Ovary (tissue), 9 donors: Measurements from ENCODE around the gene GRXCR1. TPM values are rescaled to one million over a fixed set of nuclear protein-coding genes. Genes with fewer than 3 reads are reported as not detected.

Source experiments
- DNase-seq, 5 donors: peaks; one replicate each; pipeline ENCODE4 v3.0.0-alpha.2; 2019 to 2020
- H3K27ac ChIP-seq, 2 donors: fragments of 200-600 bp; one replicate each; pipeline versions ENCODE4 v1.5.1 to v1.8.0; 2019 to 2022
- H3K27me3 ChIP-seq: fragments of 200-600 bp; one replicate; pipeline ENCODE4 v1.8.0; 2022
- H3K36me3 ChIP-seq: fragments of 200-600 bp; sonication (generic); one replicate; pipeline ENCODE4 v1.5.1; 2019
- H3K4me1 ChIP-seq: one replicate; pipeline ENCODE4 v1.8.1; 2013; ENCODE audit warnings: mild to moderate bottlenecking, moderate library complexity; ENCODE audit not compliant: insufficient read depth
- H3K4me3 ChIP-seq: fragments of 200-600 bp; sonication (generic); one replicate; pipeline ENCODE4 v1.5.1; 2017
- H3K9me3 ChIP-seq, 2 donors: fragments of 200-600 bp in 1 of 2; sonication (generic) in 1 of 2; one replicate each; pipeline versions ENCODE4 v1.5.1 to v1.8.1; 2013 to 2019; ENCODE audit warnings: mild to moderate bottlenecking in 1 of 2, moderate library complexity in 1 of 2
- EP300 ChIP-seq: sonication (generic); formaldehyde crosslinking; IDR thresholded peaks from one replicate; pipeline ENCODE4 v1.6.1; 2017; ENCODE audit warnings: antibody characterized with exemption
- POLR2A ChIP-seq: fragments of 450-650 bp; IDR thresholded peaks from one replicate; pipeline ENCODE4 v1.6.1; 2017; ENCODE audit warnings: antibody characterized with exemption, mild to moderate bottlenecking, moderate library complexity
- WGBS, 3 donors: extraction: QIAGEN DNeasy Blood & Tissue Kit in 1 of 3; methylation state at CpG; one replicate each; pipeline versions ENCODE4 v1.1.5 to v1.1.7; 2013 to 2017; 5-methylcytosine and 5-hydroxymethylcytosine counted together
- intact Hi-C, 4 donors: fragments of 100-400 bp; cut with DNase I; formaldehyde crosslinking; loops; one replicate each; pipeline versions ENCODE4 v1.11.0 to v1.15.1; 2022 to 2023
- polyA plus RNA-seq, 2 donors: library from polyadenylated mRNA; stranded (reverse); fragments of 200-250 nt in 1 of 2; fragments of 350-450 nt in 1 of 2; fragmentation: Illumina TruSeq in 1 of 2; extraction: RNeasy Lipid Tissue Mini Kit (QIAGEN cat#74804) in 1 of 2; gene quantifications; one replicate each; pipeline ENCODE4 v1.2.3, GENCODE V29; 2013 to 2014
- total RNA-seq, 7 donors: library from RNA; depleted of rRNA in 2 of 7; stranded (reverse); fragments of >200 nt in 2 of 7; fragmentation: NEBNext Ultra II Directional in 3 of 7; extraction: Animal tissue kit (Norgen Biotek cat#: 25700) in 3 of 7; gene quantifications; one replicate each; pipeline versions ENCODE4 v1.1.0 to v1.2.4, GENCODE V29; 2016 to 2023
- TF ChIP-seq, protein P1 (sequence below), 3 donors: fragments of 450-650 bp in 2 of 3; fragments of 200-600 bp in 1 of 3; IDR thresholded peaks; one replicate each; pipeline versions ENCODE4 v1.5.1 to v1.8.0; 2016 to 2022; ENCODE audit warnings: antibody characterized with exemption in 3 of 3, mild to moderate bottlenecking in 1 of 3
- donor health status: DM: no; HTN: no; CAD: no; lungs with moderate emphysema.
- donor health status: DM: no; HTN: no; CAD: no.
- donor health status: Bipolar disorder and iron deficiency.
- donor health status: DM: yes; HTN: yes; CAD: no.
- donor health status: DM: no; HTN: no; CAD: no.
- donor health status: DM: yes; HTN: yes; CAD: no.

The GRXCR1 gene
- total and polyA plus RNA-seq, 9 donors, result not detected

GRCh38 chr4:42942216-42942615, 49.7 kb downstream of the GRXCR1 start:
- no peak overlapping the region for H3K27ac ChIP-seq
- no peak for DNase-seq
- WGBS, 3 donors, result 15 to 23% (median 16%) methylated on average over 1 of the region's 1 CpG

GRCh38 chr4:42945874-42946273, 53.4 kb downstream of the GRXCR1 start:
- H3K9me3 ChIP-seq, result no peaks in the 10 kb centered on the region
- H3K27me3 ChIP-seq, result no peaks in the 10 kb centered on the region

More at GRCh38 chr4:42942216-42942615, 49.7 kb downstream of the GRXCR1 start:
- Histone ChIP-seq H3K36me3 (no peaks in the 10 kb centered on the region), H3K27me3 (no peaks in the 10 kb centered on the region), H3K4me3 (no peak overlapping the region), H3K4me1 (no peaks in the 10 kb centered on the region), H3K9me3 (no peaks in the 10 kb centered on the region)
- intact Hi-C loops, result no loop called here
- TF ChIP-seq, protein P1, sequence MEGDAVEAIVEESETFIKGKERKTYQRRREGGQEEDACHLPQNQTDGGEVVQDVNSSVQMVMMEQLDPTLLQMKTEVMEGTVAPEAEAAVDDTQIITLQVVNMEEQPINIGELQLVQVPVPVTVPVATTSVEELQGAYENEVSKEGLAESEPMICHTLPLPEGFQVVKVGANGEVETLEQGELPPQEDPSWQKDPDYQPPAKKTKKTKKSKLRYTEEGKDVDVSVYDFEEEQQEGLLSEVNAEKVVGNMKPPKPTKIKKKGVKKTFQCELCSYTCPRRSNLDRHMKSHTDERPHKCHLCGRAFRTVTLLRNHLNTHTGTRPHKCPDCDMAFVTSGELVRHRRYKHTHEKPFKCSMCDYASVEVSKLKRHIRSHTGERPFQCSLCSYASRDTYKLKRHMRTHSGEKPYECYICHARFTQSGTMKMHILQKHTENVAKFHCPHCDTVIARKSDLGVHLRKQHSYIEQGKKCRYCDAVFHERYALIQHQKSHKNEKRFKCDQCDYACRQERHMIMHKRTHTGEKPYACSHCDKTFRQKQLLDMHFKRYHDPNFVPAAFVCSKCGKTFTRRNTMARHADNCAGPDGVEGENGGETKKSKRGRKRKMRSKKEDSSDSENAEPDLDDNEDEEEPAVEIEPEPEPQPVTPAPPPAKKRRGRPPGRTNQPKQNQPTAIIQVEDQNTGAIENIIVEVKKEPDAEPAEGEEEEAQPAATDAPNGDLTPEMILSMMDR (IDR thresholded peaks at IDR 0.05), result no peak
- TF ChIP-seq POLR2A, result no peak
- TF ChIP-seq EP300, result no peak

GRCh38 chr4:42953321-42953720, 60.8 kb downstream of the GRXCR1 start:
- WGBS, 3 donors, result 44 to 65% (median 45%) methylated on average over 1 of the region's 1 CpG
- DNase-seq, result no peak
- Histone ChIP-seq H3K27ac (no peak overlapping the region), H3K27me3 (no peaks in the 10 kb centered on the region), H3K4me1 (no peaks in the 10 kb centered on the region), H3K36me3 (no peaks in the 10 kb centered on the region), H3K4me3 (no peak overlapping the region), H3K9me3 (no peaks in the 10 kb centered on the region)
- intact Hi-C loops, result no loop called here
- TF ChIP-seq POLR2A, result no peak
- no peak for TF ChIP-seq EP300
- TF ChIP-seq, protein P1 (IDR thresholded peaks at IDR 0.05), result no peak

More at GRCh38 chr4:42945874-42946273, 53.4 kb downstream of the GRXCR1 start:
- Histone ChIP-seq H3K4me3 (no peak overlapping the region), H3K27ac (no peak overlapping the region), H3K36me3 (no peaks in the 10 kb centered on the region), H3K4me1 (no peaks in the 10 kb centered on the region)
- intact Hi-C loops, result no loop called here
- WGBS, 3 donors, result 54 to 56% (median 55%) methylated on average over 2 of the region's 2 CpGs
- DNase-seq, result no peak
- TF ChIP-seq EP300 (no peak), POLR2A (no peak)
- TF ChIP-seq, protein P1 (IDR thresholded peaks at IDR 0.05), result no peak

- H3K36me3 ChIP-seq, result no peaks in the 10 kb centered on the region
- 54 to 81% (median 70%) methylated on average over 10 of the region's 10 CpGs for WGBS, 3 donors
- H3K27ac ChIP-seq, result no peak overlapping the region
- H3K9me3 ChIP-seq, result no peaks in the 10 kb centered on the region
- DNase-seq, result no peak
- H3K27me3 ChIP-seq, result no peaks in the 10 kb centered on the region
- intact Hi-C loops, result no loop called here
- H3K4me3 ChIP-seq, result no peak overlapping the region
- TF ChIP-seq, protein P1 (IDR thresholded peaks at IDR 0.05), result no peak
- no peak for TF ChIP-seq EP300
- TF ChIP-seq POLR2A, result no peak
- H3K4me1 ChIP-seq, result no peaks in the 10 kb centered on the region
Measured at GRCh38 chr4:42954963-42955669, 62.6 kb downstream of the GRXCR1 start.
